ENCODE data around the gene TCEANC.

Gene TCEANC

DNA sequence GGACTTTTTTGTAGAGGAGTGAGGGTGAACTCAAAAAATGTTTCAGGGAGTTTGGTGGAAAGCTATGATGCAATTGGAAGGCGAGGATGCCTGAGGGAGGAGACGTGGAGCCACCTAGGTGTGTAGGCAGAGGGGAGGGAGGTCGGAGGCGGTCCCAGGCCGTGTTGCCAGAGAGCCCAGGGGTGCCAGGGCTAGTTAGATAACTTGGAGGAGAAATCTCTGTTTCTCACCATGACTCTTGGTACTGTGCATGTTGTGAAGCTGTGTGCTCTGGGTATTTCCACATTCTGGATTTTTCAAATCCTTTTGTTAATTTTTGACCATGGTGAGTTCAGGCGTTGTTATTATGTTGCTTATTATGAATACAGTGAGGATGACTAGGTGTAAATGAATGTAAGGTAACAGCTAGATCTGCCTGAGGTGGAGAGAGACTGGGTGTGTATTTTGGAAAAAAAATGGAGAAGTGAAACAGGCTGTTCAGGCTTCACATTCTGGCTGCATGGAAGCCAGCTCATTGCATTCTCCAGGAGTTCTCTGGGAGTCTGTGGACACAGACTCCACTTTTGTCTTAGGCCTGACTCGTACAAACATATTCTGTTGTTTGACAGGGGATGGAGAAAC lies 40.5 kb downstream of the TCEANC start:
- DNase-seq = no peak

DNA sequence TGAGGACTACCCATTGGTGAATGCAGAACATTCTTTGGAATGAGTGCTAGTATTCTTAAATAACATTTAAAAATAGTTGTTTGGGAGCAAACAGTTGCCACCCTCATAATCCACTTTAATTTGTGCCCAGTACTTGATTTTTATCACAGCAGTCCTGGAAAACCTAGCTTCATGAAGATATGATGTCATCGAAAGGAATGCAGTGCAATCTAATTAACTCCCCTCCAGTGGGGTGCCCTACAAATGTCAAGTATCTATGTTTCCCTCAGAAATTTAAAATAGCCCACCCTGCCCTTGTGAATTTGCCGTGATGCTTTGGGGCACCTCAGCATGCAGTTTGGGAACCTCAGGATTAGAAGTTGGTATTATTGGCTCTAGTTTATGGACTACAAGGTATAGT lies 41.4 kb downstream of the TCEANC start:
- no peak for DNase-seq

DNA sequence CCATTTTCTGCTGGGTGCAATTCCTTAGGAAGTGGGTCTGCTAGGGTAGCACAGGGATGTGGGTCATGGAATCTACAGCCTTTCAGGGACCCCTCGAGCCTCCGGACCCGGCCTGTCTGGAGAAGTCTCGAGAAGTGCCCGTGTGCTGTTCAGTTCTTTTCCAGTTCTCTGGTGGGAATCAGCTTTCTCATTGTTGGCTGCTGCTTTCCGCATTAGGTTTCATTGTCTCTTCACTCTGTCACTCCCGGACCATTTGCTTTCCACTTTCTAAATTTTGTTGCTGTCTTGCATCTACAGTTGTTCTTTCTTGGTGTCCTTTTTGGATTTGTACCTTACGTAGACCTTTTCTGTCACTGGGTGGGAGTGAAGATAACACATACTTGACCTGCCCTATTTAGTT lies 42.0 kb downstream of the TCEANC start:
- no peak for DNase-seq

DNA sequence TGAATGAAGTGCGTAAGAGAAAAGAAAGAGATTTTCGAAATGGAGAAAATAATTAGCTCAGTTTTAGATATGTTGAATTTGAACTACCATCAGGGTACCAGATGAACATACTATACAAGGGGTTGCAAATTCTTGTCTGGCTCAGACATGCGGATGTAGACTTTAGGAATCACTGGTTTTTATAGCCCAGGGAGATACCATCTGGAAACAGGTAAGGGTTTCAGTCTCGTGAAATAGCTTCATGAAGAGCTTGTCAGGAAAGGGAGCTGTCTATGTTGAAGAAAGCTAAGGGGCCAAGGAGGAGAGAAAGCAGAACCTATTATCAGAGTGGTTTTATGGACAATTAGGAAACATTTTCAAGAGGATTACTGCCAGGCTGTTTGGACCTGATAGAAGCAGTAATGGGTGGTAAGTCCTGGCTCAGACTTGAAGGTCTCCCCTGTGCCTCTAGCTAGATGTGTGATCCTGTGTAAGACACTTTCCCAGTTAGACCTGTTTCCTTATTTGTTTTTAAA lies 42.7 kb downstream of the TCEANC start:
- DNase-seq = no peak

DNA sequence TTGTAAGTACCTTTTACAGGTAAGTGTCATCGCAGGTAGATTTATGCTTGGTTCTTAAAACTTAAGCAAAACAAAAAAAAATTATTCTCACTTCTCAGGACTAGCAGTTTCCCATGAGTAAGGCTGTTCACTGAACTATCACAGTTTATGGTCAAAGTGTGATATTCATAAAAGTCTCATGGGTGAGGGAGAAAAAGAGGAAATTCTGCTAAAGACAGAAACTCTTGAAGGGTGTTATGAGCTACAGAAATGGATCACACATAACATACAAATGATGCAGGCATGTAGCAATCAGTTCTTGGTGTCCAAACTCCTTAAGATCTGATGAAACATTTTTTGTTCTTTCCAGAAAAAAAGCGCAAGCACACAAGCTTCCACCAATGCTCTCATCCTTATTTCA lies 44.5 kb downstream of the TCEANC start:
- no peak for DNase-seq

- DNase-seq = no peak
Measured at GRCh38 chrX:13697976-13698375, 45.0 kb downstream of the TCEANC start.

DNA sequence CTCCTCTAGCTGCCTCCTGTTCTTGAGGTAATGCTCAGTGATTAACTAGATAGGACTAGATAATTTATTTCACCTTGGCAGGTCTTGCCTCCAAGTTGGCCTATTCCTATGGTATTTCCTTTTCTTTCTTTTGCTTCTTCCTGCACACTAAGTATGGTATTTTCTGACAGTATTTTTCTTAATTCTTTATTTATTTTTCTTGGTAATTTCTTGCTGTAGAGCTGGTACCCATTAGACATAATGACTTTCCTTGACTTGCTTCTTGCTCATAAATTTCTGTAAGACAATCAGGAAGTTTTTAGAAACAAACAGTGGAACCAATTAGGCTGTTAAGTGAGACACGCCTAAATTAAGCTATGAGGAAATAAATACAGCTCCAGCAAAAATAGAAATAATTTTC lies 45.5 kb downstream of the TCEANC start:
- DNase-seq = no peak

DNA sequence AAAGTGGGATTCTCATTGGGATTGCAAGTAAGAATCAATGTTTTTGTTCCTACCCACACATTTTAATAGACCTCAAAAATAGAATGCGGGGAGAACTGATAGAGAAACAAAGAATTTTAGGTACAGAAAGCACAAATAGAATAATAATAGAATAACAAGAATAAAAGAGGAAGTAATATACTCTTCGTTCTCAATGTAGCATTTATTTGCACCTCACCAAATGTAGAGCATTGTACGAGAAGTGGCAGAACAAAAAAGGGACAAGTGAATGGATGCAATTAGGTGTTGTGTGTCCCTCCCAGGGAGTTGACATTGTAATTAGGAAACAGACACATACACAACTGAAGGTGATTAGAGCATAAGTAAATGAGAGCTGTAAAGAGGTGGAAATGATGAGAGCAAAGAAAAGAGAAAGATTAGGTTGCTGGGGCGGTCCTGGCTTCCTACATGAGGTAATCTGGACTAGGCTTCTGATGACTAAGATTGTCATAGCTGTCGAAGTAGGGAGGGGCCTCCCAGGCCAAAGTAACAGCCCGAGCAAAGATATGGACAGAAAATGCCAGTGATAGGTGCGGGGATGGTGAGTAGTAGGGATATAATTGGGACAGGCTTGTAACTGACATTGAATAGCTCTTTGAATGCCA lies 46.4 kb downstream of the TCEANC start:
- no peak for DNase-seq

DNA sequence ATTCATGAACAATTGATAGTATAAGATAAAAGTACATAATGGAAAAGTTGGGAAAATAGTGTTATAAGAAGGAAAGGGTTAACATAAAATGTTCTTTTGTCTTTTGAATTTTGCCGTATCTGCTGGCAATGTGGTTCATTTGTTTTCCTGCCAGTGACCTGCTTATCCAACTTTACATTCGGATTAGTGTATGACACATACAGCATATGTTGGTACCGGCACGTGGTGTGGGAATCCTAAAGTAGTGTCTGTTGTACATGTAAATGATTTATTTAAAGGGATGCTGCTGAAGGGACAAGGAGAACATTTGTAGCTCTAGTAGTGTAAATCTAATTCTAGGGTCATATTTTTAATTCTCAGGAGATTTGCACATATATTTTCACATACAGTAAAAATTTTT lies 47.4 kb downstream of the TCEANC start:
- DNase-seq = no peak

DNA sequence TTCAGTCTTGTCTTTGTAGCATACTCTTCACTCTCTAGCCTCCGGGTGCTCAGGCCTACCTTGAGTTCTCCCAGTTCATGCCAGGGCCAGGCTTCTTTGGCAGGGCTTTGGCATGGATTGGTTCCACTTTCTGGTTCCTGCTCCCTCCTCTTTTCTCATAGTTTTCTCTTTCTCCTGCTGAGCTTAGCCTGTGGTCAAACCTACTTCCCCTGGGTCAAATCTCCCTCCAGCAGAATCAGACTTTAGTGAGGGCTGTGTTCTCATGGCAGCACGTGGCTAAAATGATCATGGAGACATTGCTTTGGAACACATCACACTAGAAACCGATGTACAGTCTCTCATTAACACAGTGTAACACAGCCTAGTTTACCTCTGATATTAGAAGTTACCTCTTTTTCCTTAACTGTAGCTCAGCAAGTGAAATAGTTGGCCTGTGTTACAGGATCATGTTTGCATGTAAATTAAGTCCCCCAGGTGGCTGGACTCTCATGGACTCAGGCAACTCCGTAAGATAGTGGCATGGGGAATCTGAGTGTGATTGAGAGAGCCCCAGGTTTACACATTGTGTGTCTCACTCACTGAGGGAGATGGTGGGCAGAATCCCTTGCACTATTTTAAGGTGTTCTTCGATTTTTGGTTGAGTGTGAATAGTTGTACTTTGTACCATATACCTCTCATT lies 49.3 kb downstream of the TCEANC start:
- no peak for DNase-seq

- no peak for DNase-seq
Measured at GRCh38 chrX:13703135-13703534, 50.2 kb downstream of the TCEANC start.

DNA sequence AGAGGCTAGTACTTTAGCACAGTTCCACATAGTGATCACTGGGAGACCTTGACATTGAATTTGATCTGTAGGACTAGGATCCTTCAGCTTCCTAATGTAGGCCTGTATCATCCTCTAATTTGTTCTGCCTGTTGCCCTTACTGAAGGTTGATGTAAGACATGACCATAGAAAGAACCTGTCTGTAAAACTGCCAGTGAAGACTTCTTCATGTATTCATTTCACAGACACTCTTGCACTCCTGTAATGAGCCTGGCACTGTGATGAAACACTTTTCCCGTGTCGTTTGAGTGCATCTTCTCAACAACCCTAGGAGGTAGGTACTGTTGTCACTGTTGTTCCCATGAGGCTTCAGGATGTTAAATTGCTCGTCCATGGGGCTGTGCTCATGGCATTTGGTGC lies 50.6 kb downstream of the TCEANC start:
- no peak for DNase-seq

DNA sequence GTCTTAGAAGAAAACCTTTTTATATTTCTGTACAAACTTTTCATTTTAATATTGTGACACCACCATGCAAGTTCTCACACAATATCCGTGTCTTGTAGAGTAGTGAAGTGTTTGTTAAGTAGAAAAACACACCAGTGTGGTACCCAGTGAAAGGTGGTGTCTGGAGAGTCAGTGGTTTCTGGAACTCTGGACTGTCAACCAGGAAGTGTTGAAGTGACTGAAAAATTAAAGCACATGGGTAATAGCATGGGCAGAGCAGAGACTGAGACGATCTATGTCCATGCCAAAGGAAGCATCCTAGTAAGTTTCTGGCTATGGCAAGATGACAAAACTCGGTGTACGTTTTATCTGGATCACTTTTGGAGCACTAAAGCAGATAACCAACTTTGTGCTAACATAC lies 58.2 kb downstream of the TCEANC start:
- DNase-seq = no peak
